OCI-LY1 (cell line): ENCODE measurements around the gene AJM1.
"Not testable (repeated sequence)": the region's sequence is repeated elsewhere in the genome, so short reads cannot be mapped to it uniquely, and the experiment has no call there.

ENCODE experiments used
- H2AFZ ChIP-seq: fragments of 200-600 bp; sonication (generic), shearing (Covaris generic); 2 replicates; pipeline ENCODE4 v1.6.0; 2014; ENCODE audit warnings: antibody characterized with exemption, mild to moderate bottlenecking, low read length
- H3F3A ChIP-seq: fragments of 200-600 bp; sonication (generic), shearing (Covaris generic); 2 replicates; pipeline ENCODE4 v1.6.0; 2014; ENCODE audit warnings: mild to moderate bottlenecking, antibody characterized with exemption, low read length, moderate library complexity; ENCODE audit not compliant: insufficient read depth
- H3K27ac ChIP-seq: fragments of 200-600 bp; sonication (generic); 2 replicates; pipeline ENCODE4 v1.5.1; 2014; ENCODE audit warnings: low read length, mixed run types, mild to moderate bottlenecking, low read depth; ENCODE audit not compliant: poor library complexity, severe bottlenecking
- H3K27me3 ChIP-seq: fragments of 200-600 bp; sonication (generic); 2 replicates; pipeline ENCODE4 v1.6.0; 2014; ENCODE audit warnings: antibody characterized with exemption, mild to moderate bottlenecking, low read length, moderate library complexity; ENCODE audit not compliant: insufficient read depth
- H3K36me3 ChIP-seq: fragments of 200-600 bp; sonication (generic); 2 replicates; pipeline ENCODE4 v1.6.1; 2014; ENCODE audit warnings: mild to moderate bottlenecking, antibody characterized with exemption, low read length, moderate library complexity, mixed read lengths; ENCODE audit not compliant: insufficient read depth
- H3K4me1 ChIP-seq: fragments of 200-600 bp; sonication (generic); 2 replicates; pipeline ENCODE4 v1.5.1; 2014; ENCODE audit warnings: mild to moderate bottlenecking, low read length, moderate library complexity; ENCODE audit not compliant: insufficient read depth, severe bottlenecking
- H3K4me2 ChIP-seq: fragments of 200-600 bp; sonication (generic), shearing (Covaris generic); 2 replicates; pipeline ENCODE4 v1.6.1; 2014; ENCODE audit warnings: low read length
- H3K4me3 ChIP-seq: fragments of 200-600 bp; sonication (generic); 2 replicates; pipeline ENCODE4 v1.5.1; 2014; ENCODE audit warnings: low read length, low read depth, mild to moderate bottlenecking, mixed read lengths; ENCODE audit not compliant: poor library complexity, severe bottlenecking
- H3K79me2 ChIP-seq: fragments of 200-600 bp; shearing (Covaris generic); 2 replicates; pipeline ENCODE4 v1.6.1; 2016; ENCODE audit warnings: mixed run types, low read length, mixed read lengths; ENCODE audit not compliant: insufficient read depth
- H3K9ac ChIP-seq: fragments of 200-600 bp; sonication (generic), shearing (Covaris generic); 2 replicates; pipeline ENCODE4 v1.6.1; 2014; ENCODE audit warnings: mild to moderate bottlenecking, low read length, mixed read lengths
- H3K9me2 ChIP-seq: fragments of 200-600 bp; sonication (generic), shearing (Covaris generic); 2 replicates; pipeline ENCODE4 v1.6.1; 2014; ENCODE audit warnings: low read depth, mild to moderate bottlenecking, low read length, mixed read lengths
- H3K9me3 ChIP-seq: fragments of 200-600 bp; shearing (Covaris generic); 2 replicates; pipeline ENCODE4 v1.6.1; 2014; ENCODE audit warnings: low read length, mixed read lengths
- H4K20me1 ChIP-seq: fragments of 200-600 bp; sonication (generic), shearing (Covaris generic); 2 replicates; pipeline ENCODE4 v1.6.0; 2016; ENCODE audit warnings: mild to moderate bottlenecking, low read length; ENCODE audit not compliant: insufficient read depth
- CTCF ChIP-seq: fragments of 200-600 bp; sonication (generic), shearing (Covaris generic); IDR thresholded peaks from 2 replicates; pipeline ENCODE4 v1.5.1; 2017; ENCODE audit warnings: mild to moderate bottlenecking, antibody characterized with exemption, low read length, moderate library complexity, mixed read lengths
- EZH2 ChIP-seq: fragments of 200-600 bp; sonication (generic), shearing (Covaris generic); IDR thresholded peaks from 2 replicates; pipeline ENCODE4 v1.8.0; 2017; ENCODE audit warnings: borderline replicate concordance, mixed run types, mild to moderate bottlenecking, antibody characterized with exemption, low read length, moderate library complexity, mixed read lengths

AJM1 gene

GRCh38 chr9:136842380-136842948 lies at the start of gene AJM1:
AJM1 (plus strand) TSS chr9:136842478; CDS start chr9:136844415, 1,937 bp downstream.
- Histone ChIP-seq H3K9ac (peak within 1 kb of the TSS; percentile 53; the same call in 1 of the 2 replicates), H3K4me2 (peak within 1 kb of the TSS; percentile 78), H3K36me3 (peaks cover 35% of the 10 kb centered on the region), H3K4me1 (peaks cover 28% of the 10 kb centered on the region), H3K27ac (peak within 1 kb of the TSS; percentile 63), H3K4me3 (peak within 1 kb of the TSS; percentile 59)
- H3K9me3 ChIP-seq, H2AFZ ChIP-seq, H3F3A ChIP-seq, H4K20me1 ChIP-seq, H3K9me2 ChIP-seq, H3K79me2 ChIP-seq, H3K27me3 ChIP-seq: not testable (repeated sequence)
- peak; percentile 77 for TF ChIP-seq CTCF

DNA sequence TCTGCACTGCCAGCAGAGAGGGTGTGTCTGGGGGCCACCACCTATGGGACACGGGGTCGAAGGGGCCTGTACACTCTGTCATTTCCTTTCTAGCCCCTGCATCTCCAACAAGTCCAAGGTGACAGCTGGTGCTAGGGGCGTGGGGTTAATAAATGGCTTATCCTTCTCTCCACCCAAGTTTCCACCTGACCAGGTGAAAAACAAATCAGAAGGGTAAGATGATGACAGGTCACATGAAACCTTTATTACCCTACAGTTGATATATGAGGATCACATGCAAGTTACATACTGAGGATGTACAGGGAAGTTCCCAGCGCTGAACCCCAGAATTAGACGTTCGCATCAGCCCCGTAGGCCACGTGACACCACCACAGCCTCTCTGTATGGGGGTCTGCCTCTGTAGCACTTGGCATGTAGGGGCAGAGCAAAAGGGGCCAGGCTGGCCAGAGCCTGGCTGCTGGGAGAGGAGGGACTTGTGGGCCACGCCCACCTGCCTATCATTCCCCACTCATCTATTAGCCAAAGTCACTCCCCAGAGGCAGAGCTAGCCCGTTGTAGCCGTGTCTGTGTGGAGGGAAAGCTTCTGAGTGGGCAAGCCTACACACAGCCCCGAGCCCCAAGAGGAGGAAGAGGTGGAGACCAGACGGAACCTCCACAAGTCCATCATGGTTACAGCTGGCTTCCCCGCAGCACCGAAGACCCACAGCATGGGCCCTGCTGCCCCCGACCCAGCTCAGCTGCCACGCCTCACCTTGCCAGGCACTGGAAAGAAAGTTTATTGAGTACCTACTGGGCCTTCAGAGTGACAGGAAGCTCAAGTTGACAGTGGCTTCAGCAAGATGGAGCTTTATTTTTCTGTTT lies 49.0 kb upstream of the AJM1 start:
- peaks cover 33% of the 10 kb centered on the region for H3K4me1 ChIP-seq

DNA sequence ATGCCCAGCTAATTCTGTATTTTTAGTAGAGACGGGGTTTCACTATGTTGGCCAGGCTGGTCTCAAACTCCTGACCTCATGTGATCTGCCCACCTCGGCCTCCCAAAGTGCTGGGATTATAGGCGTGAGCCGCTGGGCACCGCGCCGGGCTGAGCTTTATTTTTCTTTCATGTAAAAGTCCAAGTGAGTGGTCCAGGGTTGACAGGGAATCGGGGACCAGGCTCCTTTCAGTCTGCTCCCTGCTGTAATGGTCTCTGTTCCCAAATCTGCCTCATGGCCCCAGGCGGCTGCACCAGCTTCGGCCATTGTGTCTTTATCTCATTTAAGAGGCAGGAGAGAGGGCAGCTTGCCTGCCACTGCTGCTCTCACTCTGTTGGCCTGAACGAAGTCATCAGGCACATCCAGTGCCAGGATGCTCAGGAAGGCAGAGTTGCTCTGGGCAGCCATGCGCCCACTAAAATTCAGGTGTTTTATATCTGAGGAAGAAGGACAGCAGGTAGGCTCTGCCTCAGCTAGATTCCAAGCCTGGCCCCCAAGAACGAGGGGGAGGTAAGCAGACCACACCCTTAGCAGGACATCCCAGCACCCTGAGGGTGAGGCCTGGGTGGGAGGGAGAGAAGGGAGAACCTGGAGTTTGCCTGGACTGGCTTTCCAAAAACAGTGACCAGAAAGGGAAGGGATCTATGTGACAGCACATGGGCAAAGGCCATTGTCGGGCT lies 47.8 kb upstream of the AJM1 start:
- Histone ChIP-seq H3K9ac (no peak overlapping the region), H3K27ac (no peak overlapping the region), H3K9me2 (no peaks in the 10 kb centered on the region), H4K20me1 (no peaks in the 10 kb centered on the region), H2AFZ (no peak overlapping the region), H3K4me1 (peaks cover 30% of the 10 kb centered on the region), H3K4me2 (no peak overlapping the region), H3K9me3 (no peaks in the 10 kb centered on the region), H3K4me3 (no peak overlapping the region), H3K27me3 (peaks cover 6% of the 10 kb centered on the region; the same call in 1 of the 2 replicates), H3K36me3 (peaks cover 10% of the 10 kb centered on the region), H3F3A (no peaks in the 10 kb centered on the region), H3K79me2 (no peaks in the 10 kb centered on the region)
- TF ChIP-seq CTCF (no peak), EZH2 (no peak)

More for the DNA sequence above, 49.0 kb upstream of the AJM1 start:
- Histone ChIP-seq H3K4me2 (no peak overlapping the region), H3K4me3 (no peak overlapping the region), H3K9ac (no peak overlapping the region; the same call in 1 of the 2 replicates), H3K36me3 (peaks cover 10% of the 10 kb centered on the region), H2AFZ (no peak overlapping the region), H3F3A (no peaks in the 10 kb centered on the region), H3K27me3 (no peaks in the 10 kb centered on the region), H3K9me2 (no peaks in the 10 kb centered on the region), H3K79me2 (no peaks in the 10 kb centered on the region), H3K9me3 (no peaks in the 10 kb centered on the region), H4K20me1 (no peaks in the 10 kb centered on the region), H3K27ac (no peak overlapping the region)
- TF ChIP-seq CTCF (no peak), EZH2 (no peak)
